Gastroesophageal sphincter (tissue), 3 donors: ENCODE data around the gene LRRC36.

Source experiments
- POLR2A ChIP-seq, 2 donors: fragments of 450-650 bp; IDR thresholded peaks; one replicate each; pipeline ENCODE4 v1.6.1; 2017; ENCODE audit warnings: antibody characterized with exemption in 2 of 2, mild to moderate bottlenecking in 2 of 2, moderate library complexity in 1 of 2
- POLR2AphosphoS5 ChIP-seq: sonication (generic); formaldehyde crosslinking; IDR thresholded peaks from one replicate; pipeline ENCODE4 v1.6.1; 2017; ENCODE audit warnings: antibody characterized with exemption
- TF ChIP-seq, protein P1 (sequence below), 4 experiments: fragments of 200-600 bp in 2 of 4; fragments of 450-650 bp in 2 of 4; sonication (generic) in 1 of 4; IDR thresholded peaks; one replicate each; pipeline ENCODE4 v1.5.1; 2017 to 2019; ENCODE audit warnings: antibody characterized with exemption in 4 of 4, mild to moderate bottlenecking in 2 of 4, moderate library complexity in 2 of 4

DNA sequence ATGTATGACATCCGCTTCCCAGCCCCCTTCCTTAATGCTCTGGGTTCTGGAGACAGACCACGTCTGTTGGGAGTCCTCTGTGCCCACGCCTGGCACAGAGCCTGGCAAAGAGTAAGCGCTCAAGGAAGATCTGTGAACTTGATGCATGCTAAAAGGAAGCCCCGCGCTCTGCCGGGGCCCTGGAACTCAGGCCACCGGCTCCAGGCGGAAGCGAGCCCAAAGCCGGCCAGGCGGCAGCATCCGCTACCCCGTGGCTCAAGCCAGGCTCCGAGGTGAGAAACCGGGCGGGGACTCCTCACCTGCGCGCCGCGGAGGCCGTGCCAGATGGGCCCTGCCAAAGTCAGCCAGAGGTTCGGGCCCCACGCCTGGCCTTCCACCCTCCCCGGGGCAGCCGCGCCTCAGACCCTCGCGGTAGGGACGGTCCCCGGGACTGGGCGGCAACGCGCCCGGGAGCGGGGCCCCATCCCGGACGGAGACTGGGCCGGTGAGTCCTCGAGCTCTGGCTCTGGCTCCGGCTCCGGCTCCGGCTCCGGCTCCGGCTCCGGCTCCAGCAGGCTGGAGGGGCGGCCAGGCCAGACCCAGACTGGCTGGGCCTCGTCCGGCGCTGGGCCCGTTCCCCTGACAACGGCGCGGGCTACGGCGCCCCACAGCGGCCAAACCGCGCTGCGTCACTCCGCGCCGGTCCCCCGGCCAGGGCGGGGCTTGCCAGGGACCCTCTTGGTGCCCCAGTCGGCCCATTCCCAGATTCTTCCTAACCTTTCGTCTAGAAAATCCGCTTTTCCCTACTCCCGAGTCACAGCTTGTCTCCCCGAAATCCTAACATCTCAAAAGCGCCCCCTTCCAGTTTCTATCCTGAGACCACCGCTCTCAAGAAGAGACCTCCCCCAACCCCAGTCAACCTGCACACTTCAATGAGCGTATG lies 89.5 kb downstream of the LRRC36 start, which contains the start of gene ZDHHC1:
- TF ChIP-seq, protein P1, sequence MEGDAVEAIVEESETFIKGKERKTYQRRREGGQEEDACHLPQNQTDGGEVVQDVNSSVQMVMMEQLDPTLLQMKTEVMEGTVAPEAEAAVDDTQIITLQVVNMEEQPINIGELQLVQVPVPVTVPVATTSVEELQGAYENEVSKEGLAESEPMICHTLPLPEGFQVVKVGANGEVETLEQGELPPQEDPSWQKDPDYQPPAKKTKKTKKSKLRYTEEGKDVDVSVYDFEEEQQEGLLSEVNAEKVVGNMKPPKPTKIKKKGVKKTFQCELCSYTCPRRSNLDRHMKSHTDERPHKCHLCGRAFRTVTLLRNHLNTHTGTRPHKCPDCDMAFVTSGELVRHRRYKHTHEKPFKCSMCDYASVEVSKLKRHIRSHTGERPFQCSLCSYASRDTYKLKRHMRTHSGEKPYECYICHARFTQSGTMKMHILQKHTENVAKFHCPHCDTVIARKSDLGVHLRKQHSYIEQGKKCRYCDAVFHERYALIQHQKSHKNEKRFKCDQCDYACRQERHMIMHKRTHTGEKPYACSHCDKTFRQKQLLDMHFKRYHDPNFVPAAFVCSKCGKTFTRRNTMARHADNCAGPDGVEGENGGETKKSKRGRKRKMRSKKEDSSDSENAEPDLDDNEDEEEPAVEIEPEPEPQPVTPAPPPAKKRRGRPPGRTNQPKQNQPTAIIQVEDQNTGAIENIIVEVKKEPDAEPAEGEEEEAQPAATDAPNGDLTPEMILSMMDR (IDR thresholded peaks at IDR 0.05): peak in 3 of 4 experiments; percentile 65 to 74 (median 70)
- TF ChIP-seq POLR2A (IDR thresholded peaks at IDR 0.05) (peak; percentile 32 to 50), POLR2AphosphoS5 (peak; percentile 67)
